KOPT-K1 (cell line): ENCODE measurements around the gene KCNN1.

ENCODE experiments used
- H3K27ac ChIP-seq: fragments of 200-600 bp; sonication (generic); 2 replicates; pipeline ENCODE4 v1.5.1; 2016; ENCODE audit warnings: antibody characterized with exemption, mild to moderate bottlenecking, low read depth, low read length; ENCODE audit not compliant: poor library complexity, severe bottlenecking
- H3K36me3 ChIP-seq: fragments of 200-600 bp; sonication (generic); 2 replicates; pipeline ENCODE4 v1.5.1; 2017; ENCODE audit warnings: antibody characterized with exemption, mild to moderate bottlenecking, low read length, moderate library complexity; ENCODE audit not compliant: insufficient read depth
- H3K9me3 ChIP-seq: fragments of 200-600 bp; sonication (generic); 2 replicates; pipeline ENCODE4 v1.5.1; 2017; ENCODE audit warnings: antibody characterized with exemption, low read length, mild to moderate bottlenecking; ENCODE audit not compliant: insufficient read depth, poor library complexity, severe bottlenecking

Gene KCNN1

GRCh38 chr19:18049385-18049784 is 82.5 kb downstream of the KCNN1 start:
- Histone ChIP-seq H3K27ac (no peak overlapping the region), H3K9me3 (no peaks in the 10 kb centered on the region), H3K36me3 (no peaks in the 10 kb centered on the region)
